ENCODE measurements around the gene SYT5. TPM values are rescaled to one million over a fixed set of nuclear protein-coding genes. Genes with fewer than 3 reads are reported as not detected.

The SYT5 gene
- total and polyA plus RNA-seq, 4 donors, result 11.5 to 115 (median 70.5) TPM

DNA sequence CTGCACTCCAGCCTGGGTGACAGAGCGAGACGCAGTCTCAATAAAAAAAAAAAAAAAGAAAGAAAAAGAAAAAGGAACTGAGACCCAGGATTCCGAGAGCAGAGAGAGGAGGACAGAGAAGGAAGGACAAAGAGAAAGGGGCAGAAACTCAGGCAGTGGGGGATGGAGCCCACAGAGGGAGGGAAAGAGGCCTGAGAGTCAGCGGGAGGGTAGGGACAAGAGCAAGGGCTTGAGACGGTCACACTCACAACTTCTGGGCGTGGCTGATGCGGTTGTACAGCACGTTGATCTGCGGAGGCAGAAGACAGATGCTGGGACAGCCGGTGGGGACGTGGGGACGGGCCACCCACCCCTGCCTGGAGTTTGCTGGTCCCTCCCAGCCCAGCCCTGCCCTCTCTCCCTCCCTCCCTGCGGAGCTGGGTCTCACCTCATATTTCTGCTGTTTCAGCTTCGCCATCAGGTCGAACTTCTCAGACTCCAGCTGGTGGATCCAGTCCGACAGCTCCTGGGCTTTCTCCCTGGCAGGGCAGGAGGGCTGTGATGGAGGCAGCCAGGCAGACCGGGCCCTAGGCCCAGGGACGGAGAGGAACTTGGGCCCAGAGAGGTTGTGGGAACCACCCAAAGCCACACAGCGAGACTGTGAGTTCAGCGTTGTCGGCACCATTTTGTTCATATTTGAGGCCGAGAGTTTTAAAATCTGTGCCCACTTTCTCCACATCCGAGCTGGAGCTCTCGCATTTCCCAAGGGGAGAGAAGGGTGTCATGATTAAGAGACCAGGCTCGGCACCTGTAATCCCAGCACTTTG is 46.2 kb downstream of the SYT5 start:
- 55% methylated on average over 25 of the region's 25 CpGs for WGBS (ENCODE audit: insufficient coverage)

DNA sequence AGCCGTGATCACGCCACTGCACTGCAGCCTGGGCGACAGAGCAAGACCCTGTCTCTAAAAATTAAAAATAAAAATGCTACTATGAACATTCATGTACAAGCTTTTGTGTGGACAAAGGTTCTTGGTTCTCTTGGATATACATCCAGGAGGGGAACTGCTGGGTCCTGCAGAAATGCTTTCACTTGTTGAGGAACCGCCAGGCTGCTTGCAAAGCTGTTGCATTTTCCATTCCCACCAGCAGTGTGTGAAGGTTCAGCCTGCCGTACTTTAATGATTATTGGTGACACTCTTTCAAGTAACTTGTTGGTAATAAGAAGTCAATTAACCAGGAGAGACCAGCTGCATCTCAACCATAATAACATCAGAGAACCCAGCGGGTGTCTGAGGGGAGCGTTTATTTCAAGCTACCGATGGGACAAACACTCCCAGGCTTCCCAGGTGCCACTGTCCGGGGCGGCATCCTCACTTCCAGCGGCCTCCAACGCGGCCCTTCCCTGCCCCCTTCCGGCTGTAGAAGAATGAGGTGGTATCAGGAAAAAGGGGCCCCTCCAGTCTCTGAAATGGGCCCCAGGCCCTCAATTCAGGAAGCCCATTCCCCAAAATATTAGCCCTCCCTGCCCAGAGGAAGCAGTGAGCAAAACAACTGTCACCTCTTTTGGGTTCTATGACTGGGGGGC is 47.5 kb downstream of the SYT5 start:
- no peak overlapping the region for H3K4me3 ChIP-seq (ENCODE audit: low read depth, low read length)
- H3K27me3 ChIP-seq (ENCODE audit: control insufficient read depth, insufficient read depth, low read length), result peaks cover 3% of the 10 kb centered on the region
- H3K27ac ChIP-seq (ENCODE audit: low read depth, low read length), result no peak overlapping the region
- WGBS (ENCODE audit: insufficient coverage), result 42% methylated on average over 1 of the region's 14 CpGs
- peak in 1 of 6 donors; percentile 38 for DNase-seq (ENCODE audit: low read depth in 4 of 6, low spot score in 6 of 6)
- no peaks in the 10 kb centered on the region for H3K9me3 ChIP-seq (ENCODE audit: control insufficient read depth, insufficient read depth, low read length)
- no peaks in the 10 kb centered on the region for H3K4me1 ChIP-seq (ENCODE audit: control insufficient read depth, insufficient read depth, low read length)
- no peaks in the 10 kb centered on the region for H3K36me3 ChIP-seq (ENCODE audit: control insufficient read depth, insufficient read depth, low read length)

More for the DNA sequence above, 46.2 kb downstream of the SYT5 start:
- no peak for DNase-seq (ENCODE audit: low read depth in 4 of 6, low spot score in 6 of 6)
- Histone ChIP-seq H3K36me3 (ENCODE audit: control insufficient read depth, insufficient read depth, low read length) (no peaks in the 10 kb centered on the region), H3K9me3 (ENCODE audit: control insufficient read depth, insufficient read depth, low read length) (no peaks in the 10 kb centered on the region), H3K27me3 (ENCODE audit: control insufficient read depth, insufficient read depth, low read length) (peaks cover 3% of the 10 kb centered on the region), H3K27ac (ENCODE audit: low read depth, low read length) (no peak overlapping the region), H3K4me3 (ENCODE audit: low read depth, low read length) (no peak overlapping the region), H3K4me1 (ENCODE audit: control insufficient read depth, insufficient read depth, low read length) (no peaks in the 10 kb centered on the region)

DNA sequence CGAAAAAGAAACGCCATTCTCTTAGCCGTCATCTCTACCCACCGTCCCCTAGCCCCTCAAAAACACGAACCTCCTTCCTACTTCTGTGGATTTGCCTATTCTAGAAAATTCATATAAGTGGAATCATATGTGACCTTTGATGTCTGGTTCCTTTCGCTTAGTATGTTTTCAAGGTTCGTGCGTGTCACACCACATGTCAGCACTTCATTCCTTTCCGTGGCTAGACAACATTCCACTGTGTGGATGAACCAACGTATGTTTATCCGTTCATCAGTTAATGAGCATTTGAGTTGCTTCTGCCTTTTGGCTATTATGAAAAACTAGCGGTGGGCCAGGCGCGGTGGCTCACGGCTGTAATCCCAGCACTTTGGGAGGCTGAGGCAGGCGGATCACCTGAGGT is 48.7 kb downstream of the SYT5 start:
- Histone ChIP-seq H3K27me3 (ENCODE audit: control insufficient read depth, insufficient read depth, low read length) (peaks cover 3% of the 10 kb centered on the region), H3K9me3 (ENCODE audit: control insufficient read depth, insufficient read depth, low read length) (no peaks in the 10 kb centered on the region), H3K27ac (ENCODE audit: low read depth, low read length) (no peak overlapping the region), H3K36me3 (ENCODE audit: control insufficient read depth, insufficient read depth, low read length) (no peaks in the 10 kb centered on the region), H3K4me3 (ENCODE audit: low read depth, low read length) (no peak overlapping the region), H3K4me1 (ENCODE audit: control insufficient read depth, insufficient read depth, low read length) (no peaks in the 10 kb centered on the region)
- WGBS (ENCODE audit: insufficient coverage), result 93% methylated on average over 11 of the region's 16 CpGs
- DNase-seq (ENCODE audit: low read depth in 4 of 6, low spot score in 6 of 6), result no peak

Small RNA genes lying within 50 kb of the gene (small RNA-seq; reads per million reads assigned to genes)
- gene MIR7975 (ENCODE audit: low replicate concordance) (not detected), gene RF01210 (ENCODE audit: low replicate concordance) (not detected)

Other genes with a start within 250 kb of the SYT5 start
- gene NLRP7, start 232.8 kb downstream of the SYT5 start, total RNA-seq, result not detected
- gene NLRP7, start 232.8 kb downstream of the SYT5 start, polyA plus RNA-seq (ENCODE audit: insufficient read length in 2 of 2), result not detected
- gene NLRP2, start 213.9 kb downstream of the SYT5 start, total RNA-seq, result 1 to 10 TPM; 6.3 to 7.2 TPM
- 1 to 10 TPM; 3.4 to 9.2 TPM for gene NLRP2, start 213.9 kb downstream of the SYT5 start, polyA plus RNA-seq (ENCODE audit: insufficient read length in 2 of 2)
- gene GP6, start 142.0 kb downstream of the SYT5 start, total RNA-seq, result under 1 TPM; 0.17 to 0.20 TPM
- 1 to 10 TPM in 1 of 2 donors, under 1 TPM in 1; 0.52 to 2.0 TPM for gene GP6, start 142.0 kb downstream of the SYT5 start, polyA plus RNA-seq (ENCODE audit: insufficient read length in 2 of 2)
- 10 to 100 TPM; 16.6 to 18.8 TPM for gene RDH13, start 117.1 kb downstream of the SYT5 start, total RNA-seq
- gene RDH13, start 117.1 kb downstream of the SYT5 start, polyA plus RNA-seq (ENCODE audit: insufficient read length in 2 of 2), result 10 to 100 TPM; 17.2 to 34.8 TPM
- 1 to 10 TPM; 3.0 to 4.0 TPM for gene EPS8L1, start 104.4 kb downstream of the SYT5 start, total RNA-seq
- 10 to 100 TPM; 13.0 to 17.9 TPM for gene EPS8L1, start 104.4 kb downstream of the SYT5 start, polyA plus RNA-seq (ENCODE audit: insufficient read length in 2 of 2)
- 10 to 100 TPM; 20.4 to 71.1 TPM for gene PPP1R12C, start 62.7 kb downstream of the SYT5 start, total RNA-seq
- gene PPP1R12C, start 62.7 kb downstream of the SYT5 start, polyA plus RNA-seq (ENCODE audit: insufficient read length in 2 of 2), result 100 to 1,000 TPM; 108 to 128 TPM
- 10 to 100 TPM in 1 of 2 donors, 1 to 10 TPM in 1; 8.5 to 17.9 TPM for gene TNNT1, start 31.1 kb downstream of the SYT5 start, total RNA-seq
- 10 to 100 TPM; 12.2 to 12.8 TPM for gene TNNT1, start 31.1 kb downstream of the SYT5 start, polyA plus RNA-seq (ENCODE audit: insufficient read length in 2 of 2)
- gene TNNI3, start 22.6 kb downstream of the SYT5 start, total RNA-seq, result 1 to 10 TPM; 3.2 to 3.4 TPM
- gene TNNI3, start 22.6 kb downstream of the SYT5 start, polyA plus RNA-seq (ENCODE audit: insufficient read length in 2 of 2), result 1 to 10 TPM; 5.2 to 5.5 TPM
- gene DNAAF3, start 13.7 kb downstream of the SYT5 start, total RNA-seq, result 1 to 10 TPM; 2.2 to 8.4 TPM
- 10 to 100 TPM in 1 of 2 donors, 1 to 10 TPM in 1; 8.3 to 12.7 TPM for gene DNAAF3, start 13.7 kb downstream of the SYT5 start, polyA plus RNA-seq (ENCODE audit: insufficient read length in 2 of 2)
- gene PTPRH, start 29.2 kb upstream of the SYT5 start, total RNA-seq, result 1 to 10 TPM; 2.9 to 4.5 TPM
- gene PTPRH, start 29.2 kb upstream of the SYT5 start, polyA plus RNA-seq (ENCODE audit: insufficient read length in 2 of 2), result 1 to 10 TPM; 1.4 to 1.8 TPM
- gene TMEM86B, start 48.5 kb upstream of the SYT5 start, total RNA-seq, result 1 to 10 TPM in 1 of 2 donors, under 1 TPM in 1; 0.59 to 1.9 TPM
- 1 to 10 TPM; 6.6 to 8.0 TPM for gene TMEM86B, start 48.5 kb upstream of the SYT5 start, polyA plus RNA-seq (ENCODE audit: insufficient read length in 2 of 2)
- gene PPP6R1, start 78.7 kb upstream of the SYT5 start, total RNA-seq, result 10 to 100 TPM; 22.6 to 23.9 TPM
- 10 to 100 TPM; 58.9 to 66.8 TPM for gene PPP6R1, start 78.7 kb upstream of the SYT5 start, polyA plus RNA-seq (ENCODE audit: insufficient read length in 2 of 2)
- gene HSPBP1, start 99.8 kb upstream of the SYT5 start, total RNA-seq, result 10 to 100 TPM; 19.6 to 24.0 TPM
- 10 to 100 TPM; 68.3 to 71.4 TPM for gene HSPBP1, start 99.8 kb upstream of the SYT5 start, polyA plus RNA-seq (ENCODE audit: insufficient read length in 2 of 2)
- gene BRSK1, start 103.7 kb upstream of the SYT5 start, total RNA-seq, result 10 to 100 TPM; 46.4 to 51.9 TPM
- gene BRSK1, start 103.7 kb upstream of the SYT5 start, polyA plus RNA-seq (ENCODE audit: insufficient read length in 2 of 2), result 100 to 1,000 TPM; 201 to 206 TPM
- gene TMEM150B, start 145.1 kb upstream of the SYT5 start, total RNA-seq, result under 1 TPM; 0.66 to 0.89 TPM
- under 1 TPM; 0.52 to 0.77 TPM for gene TMEM150B, start 145.1 kb upstream of the SYT5 start, polyA plus RNA-seq (ENCODE audit: insufficient read length in 2 of 2)
- 10 to 100 TPM in 1 of 2 donors, 1 to 10 TPM in 1; 7.0 to 22.4 TPM for gene KMT5C, start 159.6 kb upstream of the SYT5 start, total RNA-seq
- gene KMT5C, start 159.6 kb upstream of the SYT5 start, polyA plus RNA-seq (ENCODE audit: insufficient read length in 2 of 2), result 10 to 100 TPM; 25.5 to 39.2 TPM
- 1 to 10 TPM in 1 of 2 donors, under 1 TPM in 1; 0.69 to 2.8 TPM for gene COX6B2, start 174.4 kb upstream of the SYT5 start, total RNA-seq
- 1 to 10 TPM; 3.8 to 4.8 TPM for gene COX6B2, start 174.4 kb upstream of the SYT5 start, polyA plus RNA-seq (ENCODE audit: insufficient read length in 2 of 2)
- not detected for gene GARIN5B, start 183.0 kb upstream of the SYT5 start, total RNA-seq
- under 1 TPM; 0.14 to 0.43 TPM for gene GARIN5B, start 183.0 kb upstream of the SYT5 start, polyA plus RNA-seq (ENCODE audit: insufficient read length in 2 of 2)
- under 1 TPM; 0.20 to 0.22 TPM for gene IL11, start 190.2 kb upstream of the SYT5 start, total RNA-seq
- gene IL11, start 190.2 kb upstream of the SYT5 start, polyA plus RNA-seq (ENCODE audit: insufficient read length in 2 of 2), result 1 to 10 TPM; 1.5 to 1.9 TPM
- 1 to 10 TPM in 1 of 2 donors, under 1 TPM in 1; 0.40 to 2.2 TPM for gene TMEM190, start 196.5 kb upstream of the SYT5 start, total RNA-seq
- gene TMEM190, start 196.5 kb upstream of the SYT5 start, polyA plus RNA-seq (ENCODE audit: insufficient read length in 2 of 2), result 1 to 10 TPM in 1 of 2 donors, under 1 TPM in 1; 0.65 to 5.0 TPM
- gene TMEM238, start 204.0 kb upstream of the SYT5 start, total RNA-seq, result under 1 TPM in 1 of 2 donors, not detected in 1; 0.55 TPM
- gene TMEM238, start 204.0 kb upstream of the SYT5 start, polyA plus RNA-seq (ENCODE audit: insufficient read length in 2 of 2), result under 1 TPM; 0.69 to 0.86 TPM
- gene RPL28, start 205.6 kb upstream of the SYT5 start, total RNA-seq, result 100 to 1,000 TPM; 135 to 417 TPM
- 1,000 to 10,000 TPM; 1,153 to 1,205 TPM for gene RPL28, start 205.6 kb upstream of the SYT5 start, polyA plus RNA-seq (ENCODE audit: insufficient read length in 2 of 2)
- 10 to 100 TPM; 14.6 to 55.8 TPM for gene UBE2S, start 227.5 kb upstream of the SYT5 start, total RNA-seq
- 100 to 1,000 TPM; 104 to 124 TPM for gene UBE2S, start 227.5 kb upstream of the SYT5 start, polyA plus RNA-seq (ENCODE audit: insufficient read length in 2 of 2)